CD14-positive monocyte (primary cell): ENCODE measurements around the gene HTR3A. TPM values are rescaled to one million over a fixed set of nuclear protein-coding genes. Genes with fewer than 3 reads are reported as not detected.
A peak's percentile ranks its signal among the peaks of the same experiment; 100 is the strongest.

ENCODE experiments used
- DNase-seq, 3 donors: peaks; one replicate each; pipeline ENCODE4 v3.0.0-alpha.2; 2011 to 2022
- H2AFZ ChIP-seq: 2 replicates; pipeline ENCODE4 v1.6.0; 2012; ENCODE audit warnings: mild to moderate bottlenecking, low read depth, low read length, inconsistent platforms; ENCODE audit not compliant: insufficient read depth, poor library complexity, severe bottlenecking
- H3K27ac ChIP-seq, 2 donors: 1 replicate in 1 of 2; 2 replicates in 1 of 2; pipeline ENCODE4 v1.5.1; 2012 to 2013; ENCODE audit warnings: low read length in 2 of 2, control low read depth in 1 of 2, inconsistent platforms in 1 of 2, low read depth in 1 of 2, mild to moderate bottlenecking in 1 of 2
- H3K27me3 ChIP-seq, 2 donors: one replicate each; pipeline versions ENCODE4 v1.6.0 to v1.6.1; 2011 to 2013; ENCODE audit warnings: low read length in 2 of 2; ENCODE audit not compliant: control insufficient read depth in 2 of 2, insufficient read depth in 2 of 2
- H3K36me3 ChIP-seq, 2 donors: replicated peaks in 1 of 2; 1 replicate in 1 of 2; 2 replicates in 1 of 2; pipeline versions ENCODE4 v1.5.1 to v1.6.1; 2012 to 2013; ENCODE audit warnings: low read length in 2 of 2, control low read depth in 1 of 2, inconsistent platforms in 1 of 2, mild to moderate bottlenecking in 1 of 2; ENCODE audit not compliant: insufficient read depth in 2 of 2, control insufficient read depth in 1 of 2
- H3K4me1 ChIP-seq, 2 donors: 1 replicate in 1 of 2; 2 replicates in 1 of 2; pipeline versions ENCODE4 v1.5.1 to v1.6.1; 2012 to 2013; ENCODE audit warnings: low read length in 2 of 2, control low read depth in 1 of 2, inconsistent platforms in 1 of 2, mild to moderate bottlenecking in 1 of 2, moderate library complexity in 1 of 2; ENCODE audit not compliant: insufficient read depth in 2 of 2, control insufficient read depth in 1 of 2
- H3K4me2 ChIP-seq: replicated peaks from 2 replicates; pipeline ENCODE3; 2012; ENCODE audit warnings: low read length, moderate library complexity, mild to moderate bottlenecking; ENCODE audit not compliant: poor library complexity, severe bottlenecking; ENCODE audit errors: extremely low read depth
- H3K4me3 ChIP-seq, 3 experiments: fragments of 200-600 bp in 1 of 3; sonication (generic) in 1 of 3; replicated peaks in 1 of 3; 1 replicate in 2 of 3; 2 replicates in 1 of 3; pipeline ENCODE4 v1.5.1; 2011 to 2013; ENCODE audit warnings: low read length in 3 of 3, mild to moderate bottlenecking in 3 of 3, control low read depth in 2 of 3, low read depth in 2 of 3, inconsistent platforms in 1 of 3, moderate library complexity in 1 of 3
- H3K79me2 ChIP-seq: 2 replicates; pipeline ENCODE4 v1.6.0; 2012; ENCODE audit warnings: mild to moderate bottlenecking, control low read depth, inconsistent platforms, low read length, moderate library complexity; ENCODE audit not compliant: insufficient read depth
- H3K9ac ChIP-seq: 2 replicates; pipeline ENCODE4 v1.6.0; 2017; ENCODE audit warnings: low read length, mild to moderate bottlenecking; ENCODE audit not compliant: insufficient read depth, poor library complexity, severe bottlenecking
- H3K9me3 ChIP-seq, 2 donors: replicated peaks in 1 of 2; 1 replicate in 1 of 2; 2 replicates in 1 of 2; pipeline versions ENCODE4 v1.5.1 to v1.6.1; 2012 to 2013; ENCODE audit warnings: low read length in 2 of 2, control low read depth in 1 of 2; ENCODE audit not compliant: control insufficient read depth in 1 of 2, insufficient read depth in 1 of 2
- H4K20me1 ChIP-seq: 2 replicates; pipeline ENCODE4 v1.6.0; 2012; ENCODE audit warnings: mild to moderate bottlenecking, low read length, control low read depth, moderate library complexity; ENCODE audit not compliant: insufficient read depth
- H3K27ac Mint-ChIP-seq, 7 donors: one replicate each; pipeline ENCODE4 v1.8.0; 2020; ENCODE audit warnings: mild to moderate bottlenecking in 7 of 7, mixed read lengths in 7 of 7, moderate library complexity in 6 of 7, inconsistent platforms in 2 of 7
- H3K27me3 Mint-ChIP-seq, 3 donors: one replicate each; pipeline ENCODE4 v1.8.0; 2021 to 2022; ENCODE audit warnings: low read depth in 3 of 3, mild to moderate bottlenecking in 3 of 3, mixed read lengths in 3 of 3, moderate library complexity in 3 of 3, inconsistent platforms in 1 of 3
- H3K36me3 Mint-ChIP-seq, 2 donors: one replicate each; pipeline ENCODE4 v1.8.0; 2020; ENCODE audit warnings: mixed read lengths in 2 of 2, inconsistent platforms in 1 of 2, mild to moderate bottlenecking in 1 of 2
- H3K4me1 Mint-ChIP-seq: one replicate; pipeline ENCODE4 v1.8.0; 2020; ENCODE audit warnings: mild to moderate bottlenecking, mixed read lengths
- H3K4me3 Mint-ChIP-seq, 2 donors: one replicate each; pipeline ENCODE4 v1.8.0; 2020; ENCODE audit warnings: mild to moderate bottlenecking in 2 of 2, mixed read lengths in 2 of 2, moderate library complexity in 1 of 2
- H3K9me3 Mint-ChIP-seq, 7 donors: one replicate each; pipeline ENCODE4 v1.8.0; 2020 to 2022; ENCODE audit warnings: mixed read lengths in 7 of 7, mild to moderate bottlenecking in 6 of 7, moderate library complexity in 6 of 7, inconsistent platforms in 2 of 7
- CTCF ChIP-seq: fragments of 200-600 bp; IDR thresholded peaks from one replicate; pipeline ENCODE4 v1.8.0; 2022; ENCODE audit warnings: antibody characterized with exemption, mild to moderate bottlenecking
- WGBS: methylation state at CpG from one replicate; pipeline ENCODE4 v1.1.5; 2013; ENCODE audit warnings: missing lambda C conversion rate; ENCODE audit not compliant: insufficient coverage; 5-methylcytosine and 5-hydroxymethylcytosine counted together
- intact Hi-C, 2 donors: fragments of 100-400 bp; cut with micrococcal nuclease; formaldehyde crosslinking; loops; one replicate each; pipeline versions ENCODE4 v1.15.0 to v1.15.1; 2023
- polyA plus RNA-seq, 3 donors: library from polyadenylated mRNA; depleted of rRNA in 1 of 3; unstranded in 2 of 3; stranded (reverse) in 1 of 3; fragments of 300-500 nt in 2 of 3; fragments of >200 nt in 1 of 3; fragmentation: Illumina TruSeq in 2 of 3; gene quantifications; 1 replicate in 2 of 3; 2 replicates in 1 of 3; pipeline ENCODE4 v1.2.3, GENCODE V29; 2012 to 2021

HTR3A gene
- polyA plus RNA-seq, 3 donors = not detected

- Mint-ChIP-seq H3K9me3 (no peaks in the 10 kb centered on the region), H3K4me1 (peaks cover 33% of the 10 kb centered on the region), H3K27ac (no peak overlapping the region), H3K4me3 (no peak overlapping the region), H3K27me3 (peaks cover 3 to 5% (median 3%) of the 10 kb centered on the region in 3 donors), H3K36me3 (no peaks in the 10 kb centered on the region)
- H3K9ac ChIP-seq = no peak overlapping the region
- H3K79me2 ChIP-seq = no peaks in the 10 kb centered on the region
- TF ChIP-seq CTCF = no peak
- no peaks in the 10 kb centered on the region for H3K9me3 ChIP-seq
- H3K36me3 ChIP-seq = no peaks in the 10 kb centered on the region
- H4K20me1 ChIP-seq = no peaks in the 10 kb centered on the region
- intact Hi-C loops = no loop called here
- no peak overlapping the region for H3K4me2 ChIP-seq
- no CpG with 5 or more reads among the region's 1 CpG for WGBS
- H3K4me1 ChIP-seq = peaks cover 0 to 4% of the 10 kb centered on the region in 2 donors
- no peak for DNase-seq
- H3K4me3 ChIP-seq = no peak overlapping the region
- no peaks in the 10 kb centered on the region for H3K27me3 ChIP-seq
- no peak overlapping the region for H3K27ac ChIP-seq
- H2AFZ ChIP-seq = no peak overlapping the region
These were observed 4.5 kb downstream of the HTR3A start for GRCh38 chr11:113979431-113979830.

GRCh38 chr11:113980785-113981184 lies 5.9 kb downstream of the HTR3A start:
- H3K4me1 Mint-ChIP-seq = peaks cover 30% of the 10 kb centered on the region
- Histone ChIP-seq H3K4me1 (peaks cover 0 to 4% of the 10 kb centered on the region in 2 donors), H3K4me2 (no peak overlapping the region), H3K27me3 (no peaks in the 10 kb centered on the region), H3K9me3 (no peaks in the 10 kb centered on the region), H3K79me2 (no peaks in the 10 kb centered on the region), H4K20me1 (no peaks in the 10 kb centered on the region), H3K9ac (no peak overlapping the region), H2AFZ (no peak overlapping the region), H3K27ac (no peak overlapping the region), H3K36me3 (no peaks in the 10 kb centered on the region), H3K4me3 (no peak overlapping the region)
- intact Hi-C loops = no loop called here
- no peak overlapping the region for H3K4me3 Mint-ChIP-seq
- WGBS = 43% methylated on average over 5 of the region's 6 CpGs
- peak overlapping the region in 1 of 7 donors; percentile 42 for H3K27ac Mint-ChIP-seq
- H3K9me3 Mint-ChIP-seq = no peaks in the 10 kb centered on the region
- H3K27me3 Mint-ChIP-seq = peaks cover 3 to 5% (median 3%) of the 10 kb centered on the region in 3 donors
- DNase-seq = no peak
- no peaks in the 10 kb centered on the region for H3K36me3 Mint-ChIP-seq
- TF ChIP-seq CTCF = no peak
